GM12878 (cell line): ENCODE measurements around the gene DENND1A. TPM values are rescaled to one million over a fixed set of nuclear protein-coding genes. Genes with fewer than 3 reads are reported as not detected.

Source experiments
- ATAC-seq: fragments of 200-7000 bp; cut with Tn5 transposase; 3 replicates; pipeline ENCODE4 v1.9.1; 2020; ENCODE audit warnings: mild to moderate bottlenecking, moderate library complexity
- BruUV-seq: library from RNA; stranded (reverse); fragments of 400-500 nt; replicated peaks from 2 replicates; lab custom pipeline; 2021; lab: Mats Ljungman, UMichigan
- CTCF ChIA-PET: fragments of 300-600 bp; sonication (Branson Sonifier 250); formaldehyde crosslinking; extraction: SDS; loops from one replicate; lab custom pipeline; 2021; ENCODE audit warnings: inconsistent platforms; lab: Yijun Ruan, JAX
- POLR2A ChIA-PET: fragments of 350-600 bp; formaldehyde crosslinking; extraction: SDS; loops from one replicate; lab custom pipeline; 2021; ENCODE audit warnings: inconsistent platforms; lab: Charles Lee
- RAD21 ChIA-PET: fragments of 300-600 bp; sonication (Branson Sonifier 250); formaldehyde crosslinking; loops from one replicate; lab custom pipeline; 2023; ENCODE audit warnings: antibody characterized with exemption; ENCODE audit not compliant: unreplicated experiment; lab: Charles Lee
- SMC1A ChIA-PET: fragments of 300-600 bp; sonication (Branson Sonifier 250); formaldehyde crosslinking; loops from one replicate; lab custom pipeline; 2023; ENCODE audit not compliant: unreplicated experiment, uncharacterized antibody; lab: Charles Lee
- DNase-seq: peaks from one replicate; pipeline ENCODE4 v3.0.0-alpha.2; 2011; ENCODE audit warnings: low read depth, low spot score
- FAIRE-seq: peaks from 3 replicates; lab custom pipeline; 2011; peaks lifted over from hg19 to GRCh38; lab: Jason Lieb, UNC
- H2AFZ ChIP-seq: 2 replicates; pipeline ENCODE4 v1.6.0; 2011; ENCODE audit warnings: low read depth, low read length, control low read depth; ENCODE audit not compliant: control insufficient read depth
- H3K27ac ChIP-seq: 2 replicates; pipeline ENCODE4 v1.5.1; 2011; ENCODE audit warnings: control low read depth; ENCODE audit not compliant: control insufficient read depth, insufficient read depth
- H3K27me3 ChIP-seq, 2 experiments: replicated peaks in 1 of 2; 2 replicates each; pipeline versions ENCODE4 v1.6.0 to v1.6.1; 2011; ENCODE audit warnings: low read length in 1 of 2; ENCODE audit not compliant: control insufficient read depth in 2 of 2, insufficient read depth in 2 of 2
- H3K36me3 ChIP-seq, 2 experiments: 2 replicates each; pipeline ENCODE4 v1.5.1; 2011; ENCODE audit warnings: low read length in 1 of 2; ENCODE audit not compliant: control insufficient read depth in 2 of 2, insufficient read depth in 2 of 2
- H3K4me1 ChIP-seq: 2 replicates; pipeline ENCODE4 v1.6.1; 2011; ENCODE audit warnings: mild to moderate bottlenecking, low read length, moderate library complexity, mixed read lengths; ENCODE audit not compliant: control insufficient read depth, insufficient read depth
- H3K4me2 ChIP-seq: 2 replicates; pipeline ENCODE4 v1.6.0; 2011; ENCODE audit warnings: control low read depth; ENCODE audit not compliant: control insufficient read depth, insufficient read depth
- H3K4me3 ChIP-seq: fragments of 200-600 bp; sonication (generic); 2 replicates; pipeline ENCODE4 v1.5.1; 2016
- H3K79me2 ChIP-seq: 2 replicates; pipeline ENCODE4 v1.6.0; 2011; ENCODE audit warnings: low read length; ENCODE audit not compliant: control insufficient read depth, insufficient read depth
- H3K9ac ChIP-seq: 2 replicates; pipeline ENCODE4 v1.8.0; 2011; ENCODE audit warnings: low read length, control low read depth, mixed read lengths; ENCODE audit not compliant: control insufficient read depth, insufficient read depth
- H3K9me3 ChIP-seq: replicated peaks from 3 replicates; pipeline ENCODE4 v1.5.1; 2011; ENCODE audit warnings: mild to moderate bottlenecking, low read length; ENCODE audit not compliant: control insufficient read depth, insufficient read depth
- H4K20me1 ChIP-seq: 2 replicates; pipeline ENCODE4 v1.6.0; 2011; ENCODE audit not compliant: control insufficient read depth, insufficient read depth
- CHD2 ChIP-seq: IDR thresholded peaks from 2 replicates; pipeline ENCODE4 v1.6.1; 2011; ENCODE audit warnings: low read depth, low read length, improper control_type of control experiment, borderline replicate concordance
- CHD4 ChIP-seq: fragments of 200-600 bp; sonication (generic); IDR thresholded peaks from 2 replicates; pipeline ENCODE4 v1.6.1; 2016; ENCODE audit warnings: mild to moderate bottlenecking
- ESRRA ChIP-seq: IDR thresholded peaks from 2 replicates; pipeline ENCODE4 v1.6.1; 2012; ENCODE audit warnings: mild to moderate bottlenecking, low read length, improper control_type of control experiment
- EZH2 ChIP-seq: IDR thresholded peaks from 2 replicates; pipeline ENCODE4 v1.6.1; 2012; ENCODE audit warnings: low read depth, mild to moderate bottlenecking, control low read depth, inconsistent platforms, low read length, borderline replicate concordance; ENCODE audit not compliant: control insufficient read depth
- HCFC1 ChIP-seq: fragments of 150-350 bp; IDR thresholded peaks from 2 replicates; pipeline ENCODE4 v1.6.1; 2014; ENCODE audit warnings: low read length
- HDAC6 ChIP-seq: fragments of 200-600 bp; sonication (generic); IDR thresholded peaks from one replicate; pipeline ENCODE4 v1.8.0; 2017; ENCODE audit warnings: antibody characterized with exemption; ENCODE audit not compliant: unreplicated experiment
- IKZF1 ChIP-seq: fragments of 450-650 bp; conservative IDR thresholded peaks from 2 replicates; pipeline ENCODE4 v1.6.1; 2017; ENCODE audit warnings: antibody characterized with exemption, mild to moderate bottlenecking
- JUND ChIP-seq: IDR thresholded peaks from 2 replicates; pipeline ENCODE4 v1.6.1; 2012; ENCODE audit warnings: low read depth, mild to moderate bottlenecking, low read length, improper control_type of control experiment, moderate library complexity
- RELA ChIP-seq: fragments of 450-650 bp; IDR thresholded peaks from 2 replicates; pipeline ENCODE4 v1.8.0; 2014; ENCODE audit warnings: borderline replicate concordance; ENCODE audit not compliant: partially characterized antibody
- STAT1 ChIP-seq: fragments of 450-650 bp; conservative IDR thresholded peaks from 2 replicates; pipeline ENCODE4 v1.6.1; 2014; ENCODE audit warnings: antibody characterized with exemption, mild to moderate bottlenecking
- SUPT20H ChIP-seq: IDR thresholded peaks from 2 replicates; pipeline ENCODE4 v1.6.1; 2011; ENCODE audit warnings: low read depth, mild to moderate bottlenecking, low read length, moderate library complexity, borderline replicate concordance; ENCODE audit not compliant: control insufficient read depth
- SUZ12 ChIP-seq: fragments of 200-600 bp; sonication (generic); IDR thresholded peaks from one replicate; pipeline ENCODE4 v1.6.1; 2018; ENCODE audit warnings: antibody characterized with exemption, mild to moderate bottlenecking; ENCODE audit not compliant: unreplicated experiment
- USF1 ChIP-seq: IDR thresholded peaks from 2 replicates; pipeline ENCODE4 v1.6.1; 2011; ENCODE audit warnings: borderline replicate concordance, low read depth, mild to moderate bottlenecking, moderate library complexity, mixed read lengths, low read length; ENCODE audit not compliant: insufficient read depth; ENCODE audit errors: extremely low read length
- ZBTB33 ChIP-seq: fragments of 450-650 bp; IDR thresholded peaks from 2 replicates; pipeline ENCODE4 v1.6.1; 2017; ENCODE audit warnings: mild to moderate bottlenecking
- WGBS: methylation state at CpG from one replicate; pipeline ENCODE4 v1.1.6; 2016; ENCODE audit warnings: low lambda C conversion rate; ENCODE audit not compliant: insufficient replicate concordance, insufficient coverage; ENCODE audit errors: missing lambda C conversion rate; 5-methylcytosine and 5-hydroxymethylcytosine counted together
- in situ Hi-C: fragments of 300-500 bp; cut with MboI; formaldehyde crosslinking; loops from 9 replicates; pipeline ENCODE4 v1.14.3; 2018; ENCODE audit warnings: mixed read lengths
- intact Hi-C: fragments of 100-400 bp; cut with micrococcal nuclease; formaldehyde crosslinking; loops from one replicate; pipeline ENCODE4 v1.14.2; 2022; ENCODE audit not compliant: unreplicated experiment
- polyA plus RNA-seq, 11 experiments: library from polyadenylated mRNA; depleted of rRNA in 4 of 11; unstranded in 6 of 11; stranded (reverse) in 5 of 11; fragments of >200 nt; fragmentation: Nextera tagmentation in 4 of 11; fragmentation: Illumina TruSeq in 1 of 11; extraction: Ambion mirVana in 4 of 11; extraction: Trizol in 1 of 11; gene quantifications; 1 replicate in 1 of 11; 2 replicates in 10 of 11; pipeline versions ENCODE4 v1.2.1 to v1.2.3, GENCODE V29; 2011 to 2016; ENCODE audit warnings: inconsistent platforms in 2 of 11, missing spikeins in 2 of 11, low read depth in 1 of 11
- total RNA-seq, 4 experiments: library from RNA; depleted of rRNA in 3 of 4; stranded (reverse); fragments of >200 nt in 3 of 4; fragmentation: Illumina TruSeq in 1 of 4; extraction: Trizol in 1 of 4; gene quantifications; 2 replicates each; pipeline versions ENCODE4 v1.2.1 to v1.2.3, GENCODE V29; 2013 to 2021
- TF ChIP-seq, protein P1 (sequence below): IDR thresholded peaks from 2 replicates; pipeline ENCODE4 v1.6.1; 2012; ENCODE audit warnings: improper control_type of control experiment, low read depth, low read length; ENCODE audit not compliant: insufficient replicate concordance

Gene DENND1A
- total and polyA plus RNA-seq, 10 of the 15 experiments (the other 5 are each of a cell fraction or from before 2014, with no cell fraction given): 14.1 to 48.6 (median 35.2) TPM

DNA sequence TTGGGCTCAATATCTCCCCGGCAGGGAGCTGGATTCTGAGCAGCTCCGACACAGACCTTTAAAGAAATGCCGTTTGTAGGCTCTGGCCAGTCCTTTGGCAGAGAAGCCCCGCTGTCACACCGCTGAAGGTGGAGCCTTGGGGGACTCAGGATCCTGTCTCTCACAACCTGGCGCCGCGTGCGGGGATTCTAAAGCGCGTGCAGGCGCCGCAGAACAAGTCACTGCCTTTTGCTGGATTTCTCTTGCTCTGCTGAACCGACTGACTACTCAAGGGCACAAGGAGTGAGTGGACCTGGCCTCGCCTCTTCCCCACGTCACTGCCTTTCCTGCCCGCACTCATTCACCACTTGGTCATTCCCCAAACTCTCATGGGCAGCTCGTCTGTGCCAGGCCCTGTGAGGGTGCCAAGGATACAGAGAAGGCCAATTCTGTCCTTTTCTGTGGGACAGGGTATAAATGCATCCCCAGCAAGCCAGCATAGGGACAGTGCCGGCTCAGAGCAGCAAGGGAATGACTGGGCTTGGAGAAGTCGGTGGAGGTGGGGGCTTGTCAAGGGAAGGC is 504.6 kb downstream of the DENND1A start:
- ChIA-PET POLR2A (no interaction called here), CTCF (interaction anchor here (1.2 kb wide), 1 partner anchor 332 kb away, joined by 3 read pairs; no protein-coding TSS in a partner anchor), RAD21 (no interaction called here), SMC1A (no interaction called here)
- Histone ChIP-seq H3K4me2 (no peak overlapping the region), H3K4me3 (no peak overlapping the region), H3K36me3 (peaks cover 4 to 5% of the 10 kb centered on the region in 2 experiments; a peak in 2 of 4 replicates), H2AFZ (no peak overlapping the region), H3K27ac (no peak overlapping the region), H3K9ac (no peak overlapping the region), H3K9me3 (no peaks in the 10 kb centered on the region; the same call in 2 of the 3 replicates), H4K20me1 (no peaks in the 10 kb centered on the region), H3K27me3 (no peaks in the 10 kb centered on the region), H3K4me1 (peaks cover 11% of the 10 kb centered on the region), H3K79me2 (no peaks in the 10 kb centered on the region)
- intact Hi-C loops: no loop called here
- in situ Hi-C loops: no loop called here
- no peak for DNase-seq
- no TSS peak for BruUV-seq
- no peak for ATAC-seq
- WGBS: 94% methylated on average over 20 of the region's 20 CpGs
- FAIRE-seq: no peak
- TF ChIP-seq SUPT20H: no peak
- no peak for TF ChIP-seq CHD2
- TF ChIP-seq STAT1: no peak
- no peak for TF ChIP-seq USF1
- no peak for TF ChIP-seq HCFC1
- TF ChIP-seq HDAC6: no peak
- TF ChIP-seq IKZF1: no peak
- no peak for TF ChIP-seq RELA
- TF ChIP-seq EZH2: no peak
- TF ChIP-seq ESRRA: no peak
- no peak for TF ChIP-seq JUND
- TF ChIP-seq CHD4: no peak
- no peak for TF ChIP-seq SUZ12
- no peak for TF ChIP-seq ZBTB33
- TF ChIP-seq, protein P1, sequence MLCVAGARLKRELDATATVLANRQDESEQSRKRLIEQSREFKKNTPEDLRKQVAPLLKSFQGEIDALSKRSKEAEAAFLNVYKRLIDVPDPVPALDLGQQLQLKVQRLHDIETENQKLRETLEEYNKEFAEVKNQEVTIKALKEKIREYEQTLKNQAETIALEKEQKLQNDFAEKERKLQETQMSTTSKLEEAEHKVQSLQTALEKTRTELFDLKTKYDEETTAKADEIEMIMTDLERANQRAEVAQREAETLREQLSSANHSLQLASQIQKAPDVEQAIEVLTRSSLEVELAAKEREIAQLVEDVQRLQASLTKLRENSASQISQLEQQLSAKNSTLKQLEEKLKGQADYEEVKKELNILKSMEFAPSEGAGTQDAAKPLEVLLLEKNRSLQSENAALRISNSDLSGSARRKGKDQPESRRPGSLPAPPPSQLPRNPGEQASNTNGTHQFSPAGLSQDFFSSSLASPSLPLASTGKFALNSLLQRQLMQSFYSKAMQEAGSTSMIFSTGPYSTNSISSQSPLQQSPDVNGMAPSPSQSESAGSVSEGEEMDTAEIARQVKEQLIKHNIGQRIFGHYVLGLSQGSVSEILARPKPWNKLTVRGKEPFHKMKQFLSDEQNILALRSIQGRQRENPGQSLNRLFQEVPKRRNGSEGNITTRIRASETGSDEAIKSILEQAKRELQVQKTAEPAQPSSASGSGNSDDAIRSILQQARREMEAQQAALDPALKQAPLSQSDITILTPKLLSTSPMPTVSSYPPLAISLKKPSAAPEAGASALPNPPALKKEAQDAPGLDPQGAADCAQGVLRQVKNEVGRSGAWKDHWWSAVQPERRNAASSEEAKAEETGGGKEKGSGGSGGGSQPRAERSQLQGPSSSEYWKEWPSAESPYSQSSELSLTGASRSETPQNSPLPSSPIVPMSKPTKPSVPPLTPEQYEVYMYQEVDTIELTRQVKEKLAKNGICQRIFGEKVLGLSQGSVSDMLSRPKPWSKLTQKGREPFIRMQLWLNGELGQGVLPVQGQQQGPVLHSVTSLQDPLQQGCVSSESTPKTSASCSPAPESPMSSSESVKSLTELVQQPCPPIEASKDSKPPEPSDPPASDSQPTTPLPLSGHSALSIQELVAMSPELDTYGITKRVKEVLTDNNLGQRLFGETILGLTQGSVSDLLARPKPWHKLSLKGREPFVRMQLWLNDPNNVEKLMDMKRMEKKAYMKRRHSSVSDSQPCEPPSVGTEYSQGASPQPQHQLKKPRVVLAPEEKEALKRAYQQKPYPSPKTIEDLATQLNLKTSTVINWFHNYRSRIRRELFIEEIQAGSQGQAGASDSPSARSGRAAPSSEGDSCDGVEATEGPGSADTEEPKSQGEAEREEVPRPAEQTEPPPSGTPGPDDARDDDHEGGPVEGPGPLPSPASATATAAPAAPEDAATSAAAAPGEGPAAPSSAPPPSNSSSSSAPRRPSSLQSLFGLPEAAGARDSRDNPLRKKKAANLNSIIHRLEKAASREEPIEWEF: no peak
